HepG2 (cell line): ENCODE results near the gene VARS1. TPM values are rescaled to one million over a fixed set of nuclear protein-coding genes. Genes with fewer than 3 reads are reported as not detected.

Experiments
- ARID2 ChIP-seq: sonication (generic); formaldehyde crosslinking; IDR thresholded peaks from 2 replicates; pipeline ENCODE4 v1.8.1; 2022; ENCODE audit warnings: mild to moderate bottlenecking, missing genetic modification reagents, borderline replicate concordance
- BORCS8-MEF2B ChIP-seq: sonication (generic); formaldehyde crosslinking; IDR thresholded peaks from 2 replicates; pipeline ENCODE4 v1.8.0; 2022; ENCODE audit warnings: mild to moderate bottlenecking, missing genetic modification reagents
- EED ChIP-seq: sonication (generic); formaldehyde crosslinking; IDR thresholded peaks from 2 replicates; pipeline ENCODE4 v1.5.0; 2020; ENCODE audit warnings: mild to moderate bottlenecking, missing genetic modification reagents
- GPN1 ChIP-seq: sonication (generic); formaldehyde crosslinking; IDR thresholded peaks from 2 replicates; pipeline ENCODE4 v1.5.1; 2020; ENCODE audit warnings: missing genetic modification reagents, borderline replicate concordance
- IRX3 ChIP-seq: sonication (generic); formaldehyde crosslinking; IDR thresholded peaks from 2 replicates; pipeline ENCODE4 v1.8.1; 2023; ENCODE audit warnings: mild to moderate bottlenecking, low read depth, missing genetic modification reagents, borderline replicate concordance
- MAFF ChIP-seq: IDR thresholded peaks from 2 replicates; pipeline ENCODE4 v1.6.1; 2011; ENCODE audit warnings: low read depth, low read length, improper control_type of control experiment
- MXI1 ChIP-seq: IDR thresholded peaks from 3 replicates; pipeline ENCODE4 v1.6.1; 2012; ENCODE audit warnings: low read depth, low read length, inconsistent platforms, borderline replicate concordance
- NR3C1 ChIP-seq: sonication (generic); formaldehyde crosslinking; IDR thresholded peaks from 2 replicates; pipeline ENCODE4 v1.4.0; 2020; ENCODE audit warnings: missing genetic modification reagents
- PAX8 ChIP-seq: sonication (generic); formaldehyde crosslinking; IDR thresholded peaks from 2 replicates; pipeline ENCODE4 v1.8.0; 2022; ENCODE audit warnings: mild to moderate bottlenecking, missing genetic modification reagents, borderline replicate concordance
- POLR2AphosphoS5 ChIP-seq: IDR thresholded peaks from 2 replicates; pipeline ENCODE4 v1.6.1; 2012; ENCODE audit warnings: low read depth, low read length
- RAD21 ChIP-seq: fragments of 450-650 bp; formaldehyde crosslinking; IDR thresholded peaks from 2 replicates; pipeline ENCODE4 v1.5.0; 2020; ENCODE audit warnings: mild to moderate bottlenecking
- RBM22 ChIP-seq: fragments of 200-400 bp; formaldehyde crosslinking; optimal IDR thresholded peaks from 2 replicates; pipeline ENCODE3; 2017; ENCODE audit warnings: mild to moderate bottlenecking, low read length, moderate library complexity
- ZBTB38 ChIP-seq: sonication (generic); formaldehyde crosslinking; IDR thresholded peaks from 2 replicates; pipeline ENCODE4 v1.5.1; 2020; ENCODE audit warnings: mild to moderate bottlenecking, missing genetic modification reagents
- ZFAT ChIP-seq: sonication (generic); formaldehyde crosslinking; conservative IDR thresholded peaks from 2 replicates; pipeline ENCODE4 v1.8.1; 2023; ENCODE audit warnings: missing genetic modification reagents, inconsistent platforms
- ZNF138 ChIP-seq: sonication (generic); formaldehyde crosslinking; IDR thresholded peaks from 2 replicates; pipeline ENCODE4 v1.5.0; 2020; ENCODE audit warnings: mild to moderate bottlenecking, low read depth, missing genetic modification reagents
- ZNF17 ChIP-seq: sonication (generic); formaldehyde crosslinking; IDR thresholded peaks from 2 replicates; pipeline ENCODE4 v1.5.0; 2020; ENCODE audit warnings: mild to moderate bottlenecking, missing genetic modification reagents
- ZNF180 ChIP-seq: sonication (generic); formaldehyde crosslinking; IDR thresholded peaks from 2 replicates; pipeline ENCODE4 v1.4.0; 2020; ENCODE audit warnings: low read depth, missing genetic modification reagents, borderline replicate concordance
- ZNF260 ChIP-seq: sonication (generic); formaldehyde crosslinking; IDR thresholded peaks from 2 replicates; pipeline ENCODE4 v1.4.0; 2020; ENCODE audit warnings: missing genetic modification reagents, low read depth, mild to moderate bottlenecking, borderline replicate concordance
- ZNF431 ChIP-seq: sonication (generic); formaldehyde crosslinking; IDR thresholded peaks from 2 replicates; pipeline ENCODE4 v1.9.0; 2022; ENCODE audit warnings: missing genetic modification reagents, low read depth, mild to moderate bottlenecking, borderline replicate concordance
- ZNF510 ChIP-seq: sonication (generic); formaldehyde crosslinking; IDR thresholded peaks from 2 replicates; pipeline ENCODE4 v1.4.0; 2020; ENCODE audit warnings: low read depth, mild to moderate bottlenecking, missing genetic modification reagents
- ZNF562 ChIP-seq: sonication (generic); formaldehyde crosslinking; IDR thresholded peaks from 2 replicates; pipeline ENCODE4 v1.8.0; 2022; ENCODE audit warnings: missing genetic modification reagents, borderline replicate concordance
- ZNF605 ChIP-seq: sonication (generic); formaldehyde crosslinking; IDR thresholded peaks from 2 replicates; pipeline ENCODE4 v1.8.0; 2022; ENCODE audit warnings: mild to moderate bottlenecking, missing genetic modification reagents
- ZNF615 ChIP-seq: sonication (generic); formaldehyde crosslinking; IDR thresholded peaks from 2 replicates; pipeline ENCODE4 v1.5.0; 2020; ENCODE audit warnings: mild to moderate bottlenecking, missing genetic modification reagents, borderline replicate concordance
- ZNF75D ChIP-seq: sonication (generic); formaldehyde crosslinking; IDR thresholded peaks from 2 replicates; pipeline ENCODE4 v1.8.1; 2023; ENCODE audit warnings: missing genetic modification reagents, mild to moderate bottlenecking, borderline replicate concordance
- ZSCAN21 ChIP-seq: sonication (generic); formaldehyde crosslinking; IDR thresholded peaks from 2 replicates; pipeline ENCODE4 v1.8.0; 2022; ENCODE audit warnings: mild to moderate bottlenecking, missing genetic modification reagents, moderate library complexity, borderline replicate concordance
- ZSCAN22 ChIP-seq: sonication (generic); formaldehyde crosslinking; IDR thresholded peaks from 2 replicates; pipeline ENCODE4 v1.4.0; 2020; ENCODE audit warnings: mild to moderate bottlenecking, missing genetic modification reagents
- polyA plus RNA-seq, 8 experiments: library from polyadenylated mRNA; depleted of rRNA in 3 of 8; stranded (reverse) in 7 of 8; unstranded in 1 of 8; fragments of >200 nt; fragmentation: Illumina TruSeq in 4 of 8; extraction: Trizol in 4 of 8; gene quantifications; 2 replicates each; pipeline versions ENCODE4 v1.2.1 to v1.2.3, GENCODE V29; 2011 to 2016; ENCODE audit warnings: low read depth in 4 of 8, missing spikeins in 1 of 8, mixed read lengths in 1 of 8; ENCODE audit not compliant: insufficient read depth in 1 of 8
- total RNA-seq, 5 experiments: library from RNA; depleted of rRNA; stranded (reverse); fragments of >200 nt; fragmentation: Illumina TruSeq; extraction: Trizol; gene quantifications; 2 replicates each; pipeline ENCODE4 v1.2.3, GENCODE V29; 2016; ENCODE audit warnings: low read depth in 1 of 5
- TF ChIP-seq, protein P1 (sequence below): sonication (generic); formaldehyde crosslinking; IDR thresholded peaks from 2 replicates; pipeline ENCODE4 v1.4.0; 2020; ENCODE audit warnings: mild to moderate bottlenecking, missing genetic modification reagents
- TF ChIP-seq, protein P2 (sequence below): sonication (generic); formaldehyde crosslinking; IDR thresholded peaks from 2 replicates; pipeline ENCODE4 v1.5.1; 2020; ENCODE audit warnings: missing genetic modification reagents, mild to moderate bottlenecking, borderline replicate concordance
- TF ChIP-seq, protein P3 (sequence below): sonication (generic); formaldehyde crosslinking; IDR thresholded peaks from 2 replicates; pipeline ENCODE4 v1.4.0; 2020; ENCODE audit warnings: missing genetic modification reagents
- TF ChIP-seq, protein P4 (sequence below): sonication (generic); formaldehyde crosslinking; IDR thresholded peaks from 2 replicates; pipeline ENCODE4 v1.5.0; 2020; ENCODE audit warnings: missing genetic modification reagents, mild to moderate bottlenecking, borderline replicate concordance
- TF ChIP-seq, protein P5 (sequence below): IDR thresholded peaks from 2 replicates; pipeline ENCODE4 v1.6.1; 2018; ENCODE audit warnings: missing genetic modification reagents, mild to moderate bottlenecking, missing compliant biosample characterization

VARS1 gene
- total and polyA plus RNA-seq, 2 of the 13 experiments (the other 11 are each of a cell fraction or from before 2014, with no cell fraction given): 14.7 to 56.1 TPM

DNA sequence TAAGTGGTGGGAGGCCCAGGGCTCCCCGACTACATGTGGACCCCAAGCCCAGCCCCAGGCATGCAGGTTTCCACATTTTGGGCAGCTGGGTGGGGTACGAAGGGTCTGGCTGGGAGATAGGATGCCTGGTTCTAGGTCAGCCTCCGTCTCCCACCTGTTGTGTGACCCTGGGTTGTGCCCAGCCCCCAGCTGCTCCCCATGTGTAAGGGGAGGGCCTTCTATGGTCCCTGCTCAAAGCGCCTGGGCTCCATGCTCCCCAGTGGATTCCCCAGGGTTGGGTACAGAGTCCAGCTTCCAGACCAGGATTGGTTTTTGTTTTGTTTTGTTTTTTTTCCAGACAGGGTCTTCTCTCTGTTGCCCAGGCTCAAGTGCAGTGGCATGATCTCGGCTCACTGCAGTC lies 17.4 kb downstream of the VARS1 start (continued):
- TF ChIP-seq ZNF615 (CRISPR knock-in tag) (no peak), ZNF17 (CRISPR knock-in tag) (no peak), EED (no peak), MXI1 (no peak), ZBTB38 (CRISPR knock-in tag) (no peak), ARID2 (no peak), ZNF180 (CRISPR knock-in tag) (no peak), IRX3 (no peak), ZNF510 (CRISPR knock-in tag) (no peak), GPN1 (CRISPR knock-in tag) (no peak), BORCS8-MEF2B (CRISPR knock-in tag) (no peak), PAX8 (CRISPR knock-in tag) (no peak), ZSCAN22 (CRISPR knock-in tag) (no peak), ZSCAN21 (no peak), ZNF260 (CRISPR knock-in tag) (no peak), RBM22 (no peak), ZFAT (CRISPR knock-in tag) (no peak), RAD21 (CRISPR knock-in tag) (no peak), MAFF (no peak), ZNF75D (CRISPR knock-in tag) (no peak), POLR2AphosphoS5 (no peak), NR3C1 (CRISPR knock-in tag) (no peak), ZNF562 (no peak), ZNF431 (CRISPR knock-in tag) (no peak), ZNF138 (no peak; the same call in 1 of the 2 replicates), ZNF605 (CRISPR knock-in tag) (no peak)
- TF ChIP-seq, protein P1, sequence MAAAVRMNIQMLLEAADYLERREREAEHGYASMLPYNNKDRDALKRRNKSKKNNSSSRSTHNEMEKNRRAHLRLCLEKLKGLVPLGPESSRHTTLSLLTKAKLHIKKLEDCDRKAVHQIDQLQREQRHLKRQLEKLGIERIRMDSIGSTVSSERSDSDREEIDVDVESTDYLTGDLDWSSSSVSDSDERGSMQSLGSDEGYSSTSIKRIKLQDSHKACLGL: no peak
- TF ChIP-seq, protein P2, sequence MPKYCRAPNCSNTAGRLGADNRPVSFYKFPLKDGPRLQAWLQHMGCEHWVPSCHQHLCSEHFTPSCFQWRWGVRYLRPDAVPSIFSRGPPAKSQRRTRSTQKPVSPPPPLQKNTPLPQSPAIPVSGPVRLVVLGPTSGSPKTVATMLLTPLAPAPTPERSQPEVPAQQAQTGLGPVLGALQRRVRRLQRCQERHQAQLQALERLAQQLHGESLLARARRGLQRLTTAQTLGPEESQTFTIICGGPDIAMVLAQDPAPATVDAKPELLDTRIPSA (CRISPR knock-in tag): no peak
- TF ChIP-seq, protein P3, sequence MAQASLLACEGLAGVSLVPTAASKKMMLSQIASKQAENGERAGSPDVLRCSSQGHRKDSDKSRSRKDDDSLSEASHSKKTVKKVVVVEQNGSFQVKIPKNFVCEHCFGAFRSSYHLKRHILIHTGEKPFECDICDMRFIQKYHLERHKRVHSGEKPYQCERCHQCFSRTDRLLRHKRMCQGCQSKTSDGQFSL (CRISPR knock-in tag): no peak
- TF ChIP-seq, protein P4, sequence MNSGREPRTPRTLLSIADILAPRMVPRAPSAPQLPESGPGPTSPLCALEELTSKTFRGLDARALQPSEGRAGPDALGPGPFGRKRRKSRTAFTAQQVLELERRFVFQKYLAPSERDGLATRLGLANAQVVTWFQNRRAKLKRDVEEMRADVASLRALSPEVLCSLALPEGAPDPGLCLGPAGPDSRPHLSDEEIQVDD (CRISPR knock-in tag): no peak
- TF ChIP-seq, protein P5, sequence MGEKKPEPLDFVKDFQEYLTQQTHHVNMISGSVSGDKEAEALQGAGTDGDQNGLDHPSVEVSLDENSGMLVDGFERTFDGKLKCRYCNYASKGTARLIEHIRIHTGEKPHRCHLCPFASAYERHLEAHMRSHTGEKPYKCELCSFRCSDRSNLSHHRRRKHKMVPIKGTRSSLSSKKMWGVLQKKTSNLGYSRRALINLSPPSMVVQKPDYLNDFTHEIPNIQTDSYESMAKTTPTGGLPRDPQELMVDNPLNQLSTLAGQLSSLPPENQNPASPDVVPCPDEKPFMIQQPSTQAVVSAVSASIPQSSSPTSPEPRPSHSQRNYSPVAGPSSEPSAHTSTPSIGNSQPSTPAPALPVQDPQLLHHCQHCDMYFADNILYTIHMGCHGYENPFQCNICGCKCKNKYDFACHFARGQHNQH: 0 out of 2 replicates have a peak, but pooled peaks have one; percentile 23
